A673 (cell line): Measurements from ENCODE around the gene TTC21A. TPM values are rescaled to one million over a fixed set of nuclear protein-coding genes. Genes with fewer than 3 reads are reported as not detected.

ENCODE experiments used
- BruUV-seq: library from RNA; stranded (reverse); fragments of 400-500 nt; replicated peaks from 2 replicates; lab custom pipeline; 2021; lab: Mats Ljungman, UMichigan
- CTCF ChIA-PET: fragments of 300-600 bp; sonication (Branson Sonifier 250); formaldehyde crosslinking; loops from one replicate; lab custom pipeline; 2022; ENCODE audit warnings: antibody characterized with exemption; lab: Charles Lee
- POLR2A ChIA-PET: fragments of 300-600 bp; sonication (Branson Sonifier 250); formaldehyde crosslinking; loops from one replicate; lab custom pipeline; 2022; ENCODE audit warnings: antibody characterized with exemption; ENCODE audit not compliant: low non-redundant PET; lab: Charles Lee
- DNase-seq: peaks from one replicate; pipeline ENCODE4 v3.0.0-alpha.2; 2015; ENCODE audit warnings: low spot score
- H3K27ac ChIP-seq: fragments of 200-600 bp; sonication (generic); 2 replicates; pipeline ENCODE4 v1.5.1; 2016; ENCODE audit warnings: mixed run types, low read depth, mild to moderate bottlenecking, mixed read lengths, antibody characterized with exemption, low read length; ENCODE audit not compliant: poor library complexity, severe bottlenecking
- H3K27me3 ChIP-seq: fragments of 200-600 bp; sonication (generic); replicated peaks from 2 replicates; pipeline ENCODE4 v1.6.1; 2017; ENCODE audit warnings: mixed run types, low read depth, mild to moderate bottlenecking, mixed read lengths, antibody characterized with exemption, low read length; ENCODE audit not compliant: insufficient read depth, poor library complexity
- H3K36me3 ChIP-seq: fragments of 200-600 bp; sonication (generic); 2 replicates; pipeline ENCODE4 v1.6.1; 2016; ENCODE audit warnings: mixed run types, mild to moderate bottlenecking, mixed read lengths, antibody characterized with exemption, low read length; ENCODE audit not compliant: insufficient read depth, poor library complexity, severe bottlenecking
- H3K4me1 ChIP-seq: fragments of 200-600 bp; sonication (generic); 2 replicates; pipeline ENCODE4 v1.6.1; 2017; ENCODE audit warnings: mixed run types, mild to moderate bottlenecking, mixed read lengths, antibody characterized with exemption, low read length; ENCODE audit not compliant: insufficient read depth, poor library complexity, severe bottlenecking
- H3K4me3 ChIP-seq: fragments of 200-600 bp; sonication (generic); 2 replicates; pipeline ENCODE4 v1.5.1; 2016; ENCODE audit warnings: low read depth, mixed run types, mild to moderate bottlenecking, mixed read lengths, low read length; ENCODE audit not compliant: poor library complexity, severe bottlenecking
- H3K9me3 ChIP-seq: fragments of 200-600 bp; sonication (generic); 2 replicates; pipeline ENCODE4 v1.6.1; 2016; ENCODE audit warnings: mixed run types, low read depth, mild to moderate bottlenecking, mixed read lengths, antibody characterized with exemption, low read length; ENCODE audit not compliant: poor library complexity, severe bottlenecking
- CTCF ChIP-seq: fragments of 300-800, 200-600 bp; sonication (generic); conservative IDR thresholded peaks from 2 replicates; pipeline ENCODE4 v1.5.1; 2017; ENCODE audit warnings: low read depth, mild to moderate bottlenecking, antibody characterized with exemption, low read length, moderate library complexity, mixed read lengths
- EZH2 ChIP-seq: fragments of 200-600 bp; sonication (generic); IDR thresholded peaks from 2 replicates; pipeline ENCODE4 v1.6.1; 2017; ENCODE audit warnings: borderline replicate concordance, low read depth, mild to moderate bottlenecking, mixed read lengths, antibody characterized with exemption, low read length; ENCODE audit not compliant: poor library complexity, severe bottlenecking
- intact Hi-C: fragments of 100-400 bp; cut with micrococcal nuclease; formaldehyde crosslinking; loops from one replicate; pipeline ENCODE4 v1.10.0; 2022; ENCODE audit not compliant: unreplicated experiment
- total RNA-seq: library from RNA; stranded (reverse); gene quantifications from 2 replicates; pipeline ENCODE4 v1.2.3, GENCODE V29; 2021

The TTC21A gene
- total RNA-seq, 1 experiment from 2014 or later: 1.4 TPM

GRCh38 chr3:39114456-39114855, 7.0 kb downstream of the TTC21A start:
- POLR2A ChIA-PET: no interaction called here
- Histone ChIP-seq H3K27me3 (no peaks in the 10 kb centered on the region), H3K27ac (no peak overlapping the region), H3K36me3 (no peaks in the 10 kb centered on the region), H3K4me1 (no peaks in the 10 kb centered on the region), H3K4me3 (no peak overlapping the region), H3K9me3 (no peaks in the 10 kb centered on the region)
- TF ChIP-seq CTCF (no peak), EZH2 (no peak)
- DNase-seq: no peak
- intact Hi-C loops: no loop called here
- no TSS peak for BruUV-seq
- CTCF ChIA-PET: no interaction called here

GRCh38 chr3:39115870-39116269, 8.4 kb downstream of the TTC21A start:
- no peaks in the 10 kb centered on the region for H3K27me3 ChIP-seq
- no peak overlapping the region for H3K4me3 ChIP-seq
- H3K4me1 ChIP-seq: no peaks in the 10 kb centered on the region
- no peak for TF ChIP-seq EZH2
- no peak for TF ChIP-seq CTCF
- POLR2A ChIA-PET: no interaction called here
- no peak overlapping the region for H3K27ac ChIP-seq
- CTCF ChIA-PET: interaction anchor here (0.7 kb wide), 1 partner anchor 11 kb away, joined by 5 read pairs; no protein-coding TSS in a partner anchor
- BruUV-seq: no TSS peak
- no peaks in the 10 kb centered on the region for H3K9me3 ChIP-seq
- intact Hi-C loops: no loop called here
- no peak for DNase-seq
- H3K36me3 ChIP-seq: no peaks in the 10 kb centered on the region

GRCh38 chr3:39118079-39118478, 10.6 kb downstream of the TTC21A start:
- no peaks in the 10 kb centered on the region for H3K9me3 ChIP-seq
- no peaks in the 10 kb centered on the region for H3K27me3 ChIP-seq
- CTCF ChIA-PET: no interaction called here
- no peak overlapping the region for H3K4me3 ChIP-seq
- TF ChIP-seq CTCF: no peak
- TF ChIP-seq EZH2: no peak
- H3K4me1 ChIP-seq: no peaks in the 10 kb centered on the region
- no peak for DNase-seq
- no peaks in the 10 kb centered on the region for H3K36me3 ChIP-seq
- POLR2A ChIA-PET: no interaction called here
- BruUV-seq: no TSS peak
- intact Hi-C loops: no loop called here
- no peak overlapping the region for H3K27ac ChIP-seq
